Measurements from ENCODE around the gene TYROBP.
A peak's percentile ranks its signal among the peaks of the same experiment; 100 is the strongest.

The TYROBP gene

DNA sequence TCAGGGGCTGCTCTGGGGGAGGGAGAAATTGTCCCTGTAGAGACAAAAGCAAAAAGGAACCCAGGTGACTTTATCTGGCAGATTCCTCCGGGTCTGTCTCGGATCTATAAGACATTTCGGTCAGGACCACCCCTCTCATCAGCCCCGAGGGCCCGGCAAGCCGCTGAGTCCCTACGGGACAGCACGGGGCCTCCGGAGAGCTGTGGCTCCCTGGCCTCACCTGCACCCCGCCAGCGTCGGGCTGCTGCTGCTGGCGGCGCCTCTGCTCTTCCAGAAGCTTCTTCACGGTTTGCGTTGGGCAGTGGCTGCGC is 9.6 kb downstream of the TYROBP start:
- no peaks in the 10 kb centered on the region for H4K20me1 ChIP-seq (ENCODE audit: insufficient read depth, low read length)
- H3K9me2 ChIP-seq (ENCODE audit: low read depth, low read length) = no peaks in the 10 kb centered on the region
- peak overlapping the region; percentile 82 for H3K9ac ChIP-seq (ENCODE audit: low read length)
- H3K27ac ChIP-seq (ENCODE audit: low read depth, low read length, poor library complexity, severe bottlenecking) = peak overlapping the region; percentile 90
- no peaks in the 10 kb centered on the region for H3K27me3 ChIP-seq (ENCODE audit: insufficient read depth, low read length)
- H3K36me3 ChIP-seq (ENCODE audit: insufficient read depth, low read length) = peaks cover 46% of the 10 kb centered on the region
- H2AFZ ChIP-seq (ENCODE audit: low read length) = no peak overlapping the region
- no peaks in the 10 kb centered on the region for H3F3A ChIP-seq (ENCODE audit: insufficient read depth, low read length)
- peak overlapping the region; percentile 75 for H3K4me2 ChIP-seq (ENCODE audit: low read length)
- H3K4me3 ChIP-seq (ENCODE audit: low read depth, low read length, poor library complexity, severe bottlenecking) = peak overlapping the region; percentile 76
- TF ChIP-seq EZH2 (IDR thresholded peaks at IDR 0.05; ENCODE audit: borderline replicate concordance, low read length) (no peak), CTCF (IDR thresholded peaks at IDR 0.05; ENCODE audit: low read length) (no peak)
- H3K9me3 ChIP-seq (ENCODE audit: low read length) = no peaks in the 10 kb centered on the region
- H3K79me2 ChIP-seq (ENCODE audit: insufficient read depth, low read length) = 0 out of 2 replicates have a peak, but pooled peaks cover 3% of the 10 kb centered on the region
- H3K4me1 ChIP-seq (ENCODE audit: insufficient read depth, low read length, severe bottlenecking) = peaks cover 37% of the 10 kb centered on the region

DNA sequence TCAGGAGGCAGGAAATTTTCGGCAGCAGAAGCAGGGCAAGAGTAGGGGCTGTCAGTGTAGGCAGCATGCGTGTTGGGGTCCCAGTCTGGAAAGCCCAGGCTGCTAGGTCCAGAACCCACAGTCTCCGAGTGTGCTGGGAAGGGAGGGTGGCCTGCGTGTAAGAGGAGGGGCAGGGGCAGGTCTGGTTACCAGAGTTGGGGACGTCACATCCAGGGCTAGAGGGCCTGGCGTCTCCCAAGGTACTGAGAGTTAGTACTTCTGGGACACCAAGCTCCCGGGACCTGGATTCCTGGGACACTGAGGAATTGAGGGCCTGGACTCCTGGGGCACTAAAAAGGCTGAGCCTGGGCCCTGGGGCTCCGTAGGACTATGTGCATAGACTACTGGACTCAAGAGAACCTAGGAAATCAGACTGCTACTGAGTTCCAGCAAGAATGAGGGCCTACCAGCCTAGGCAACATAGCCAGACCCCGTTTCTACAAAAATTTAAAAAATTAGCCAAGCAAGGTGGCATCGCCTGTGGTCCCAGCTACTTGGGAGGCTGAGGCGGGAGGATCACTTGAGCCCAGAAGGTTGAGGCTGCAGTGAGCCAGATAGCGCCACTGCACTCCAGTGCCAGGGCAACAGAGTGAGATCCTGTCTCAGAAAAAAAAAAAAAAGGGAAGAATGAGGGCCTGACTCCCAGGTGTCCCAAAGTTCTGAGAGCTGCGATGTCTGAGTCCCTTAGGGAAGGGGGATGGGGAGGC is 10.2 kb downstream of the TYROBP start:
- peaks cover 52% of the 10 kb centered on the region for H3K36me3 ChIP-seq (ENCODE audit: insufficient read depth, low read length)
- peak overlapping the region; percentile 75 for H3K4me2 ChIP-seq (ENCODE audit: low read length)
- 0 out of 2 replicates have a peak, but pooled peaks cover 3% of the 10 kb centered on the region for H3K79me2 ChIP-seq (ENCODE audit: insufficient read depth, low read length)
- H3K27ac ChIP-seq (ENCODE audit: low read depth, low read length, poor library complexity, severe bottlenecking) = peak overlapping the region; percentile 90
- H2AFZ ChIP-seq (ENCODE audit: low read length) = no peak overlapping the region
- H3K9ac ChIP-seq (ENCODE audit: low read length) = peak overlapping the region; percentile 82
- H3K9me2 ChIP-seq (ENCODE audit: low read depth, low read length) = no peaks in the 10 kb centered on the region
- no peaks in the 10 kb centered on the region for H3K9me3 ChIP-seq (ENCODE audit: low read length)
- no peaks in the 10 kb centered on the region for H4K20me1 ChIP-seq (ENCODE audit: insufficient read depth, low read length)
- H3K27me3 ChIP-seq (ENCODE audit: insufficient read depth, low read length) = no peaks in the 10 kb centered on the region
- H3K4me1 ChIP-seq (ENCODE audit: insufficient read depth, low read length, severe bottlenecking) = peaks cover 32% of the 10 kb centered on the region
- H3K4me3 ChIP-seq (ENCODE audit: low read depth, low read length, poor library complexity, severe bottlenecking) = peak overlapping the region; percentile 76
- H3F3A ChIP-seq (ENCODE audit: insufficient read depth, low read length) = no peaks in the 10 kb centered on the region
- TF ChIP-seq EZH2 (IDR thresholded peaks at IDR 0.05; ENCODE audit: borderline replicate concordance, low read length) (no peak), CTCF (IDR thresholded peaks at IDR 0.05; ENCODE audit: low read length) (no peak)

DNA sequence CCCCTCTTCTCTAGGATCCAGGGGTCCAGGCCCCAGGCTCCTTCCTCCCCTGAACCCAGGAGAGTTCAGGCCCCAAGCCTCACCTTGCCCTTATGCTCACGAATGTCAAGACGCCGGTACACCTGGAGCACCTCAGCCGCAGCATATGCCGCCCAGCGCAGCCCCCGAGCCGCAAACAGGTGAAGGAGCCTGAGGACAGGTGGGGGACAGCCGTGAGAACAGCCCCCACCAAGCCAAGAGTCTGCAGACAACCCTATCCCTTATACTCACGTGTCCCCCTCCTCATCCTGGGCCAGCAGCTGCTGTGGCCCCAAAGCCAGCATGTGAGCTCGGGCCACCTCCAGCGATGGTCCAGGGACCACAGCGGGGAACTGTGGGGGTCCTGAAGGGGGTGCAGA is 11.5 kb downstream of the TYROBP start:
- H3K9me2 ChIP-seq (ENCODE audit: low read depth, low read length) = no peaks in the 10 kb centered on the region
- no peak for TF ChIP-seq EZH2 (IDR thresholded peaks at IDR 0.05; ENCODE audit: borderline replicate concordance, low read length)
- no peak for TF ChIP-seq CTCF (IDR thresholded peaks at IDR 0.05; ENCODE audit: low read length)
- no peaks in the 10 kb centered on the region for H3K27me3 ChIP-seq (ENCODE audit: insufficient read depth, low read length)
- H3K4me1 ChIP-seq (ENCODE audit: insufficient read depth, low read length, severe bottlenecking) = peaks cover 19% of the 10 kb centered on the region
- H3K79me2 ChIP-seq (ENCODE audit: insufficient read depth, low read length) = 0 out of 2 replicates have a peak, but pooled peaks cover 3% of the 10 kb centered on the region
- H3K4me3 ChIP-seq (ENCODE audit: low read depth, low read length, poor library complexity, severe bottlenecking) = no peak overlapping the region
- H3K4me2 ChIP-seq (ENCODE audit: low read length) = no peak overlapping the region
- H4K20me1 ChIP-seq (ENCODE audit: insufficient read depth, low read length) = no peaks in the 10 kb centered on the region
- H3K36me3 ChIP-seq (ENCODE audit: insufficient read depth, low read length) = peaks cover 58% of the 10 kb centered on the region
- H2AFZ ChIP-seq (ENCODE audit: low read length) = no peak overlapping the region
- H3K27ac ChIP-seq (ENCODE audit: low read depth, low read length, poor library complexity, severe bottlenecking) = no peak overlapping the region
- H3F3A ChIP-seq (ENCODE audit: insufficient read depth, low read length) = no peaks in the 10 kb centered on the region
- no peak overlapping the region for H3K9ac ChIP-seq (ENCODE audit: low read length)
- H3K9me3 ChIP-seq (ENCODE audit: low read length) = no peaks in the 10 kb centered on the region

All from OCI-LY1 (cell line).